Heart right ventricle (tissue), 16 donors: ENCODE results near the gene SLC2A4RG. TPM values are rescaled to one million over a fixed set of nuclear protein-coding genes. Genes with fewer than 3 reads are reported as not detected.

Experiments
- ATAC-seq, 8 donors: fragments of 200-7000 bp; cut with Tn5 transposase; one replicate each; pipeline ENCODE4 v1.9.1; 2020; ENCODE audit warnings: mild to moderate bottlenecking in 8 of 8, moderate library complexity in 8 of 8, moderate number of reproducible peaks in 1 of 8
- DNase-seq, 2 donors: peaks; one replicate each; pipeline ENCODE4 v3.0.0-alpha.2; 2020
- H3K27ac ChIP-seq, 10 donors: fragments of 200-600 bp; sonication (generic) in 2 of 10; one replicate each; pipeline versions ENCODE4 v1.5.0 to v1.8.0; 2020 to 2022; ENCODE audit warnings: mild to moderate bottlenecking in 3 of 10
- H3K27me3 ChIP-seq, 7 donors: fragments of 200-600 bp; one replicate each; pipeline ENCODE4 v1.8.0; 2021 to 2022; ENCODE audit warnings: mild to moderate bottlenecking in 2 of 7
- H3K36me3 ChIP-seq, 9 donors: fragments of 200-600 bp; sonication (generic) in 1 of 9; one replicate each; pipeline versions ENCODE4 v1.5.0 to v1.8.0; 2020 to 2022; ENCODE audit warnings: mild to moderate bottlenecking in 2 of 9
- H3K4me1 ChIP-seq, 9 donors: fragments of 200-600 bp; sonication (generic) in 1 of 9; one replicate each; pipeline versions ENCODE4 v1.5.0 to v1.8.0; 2020 to 2022; ENCODE audit warnings: mild to moderate bottlenecking in 4 of 9
- H3K4me3 ChIP-seq, 10 donors: fragments of 200-600 bp; sonication (generic) in 2 of 10; one replicate each; pipeline versions ENCODE4 v1.5.0 to v1.8.0; 2020 to 2022; ENCODE audit warnings: mild to moderate bottlenecking in 7 of 10, moderate library complexity in 2 of 10
- H3K9me3 ChIP-seq, 11 donors: fragments of 200-600 bp in 10 of 11; sonication (generic) in 2 of 11; one replicate each; pipeline versions ENCODE4 v1.5.0 to v1.8.0; 2013 to 2022; ENCODE audit warnings: mild to moderate bottlenecking in 2 of 11, control low read depth in 1 of 11, moderate library complexity in 1 of 11
- WGBS, 2 donors: extraction: QIAGEN DNeasy Blood & Tissue Kit; methylation state at CpG; one replicate each; pipeline ENCODE4 v1.1.7; 2013; ENCODE audit warnings: inconsistent platforms in 1 of 2; 5-methylcytosine and 5-hydroxymethylcytosine counted together
- intact Hi-C, 10 donors: fragments of 100-400 bp; cut with DNase I; formaldehyde crosslinking; loops; one replicate each; pipeline versions ENCODE4 v1.11.1 to v1.14.2; 2022
- polyA plus RNA-seq, 2 donors: library from polyadenylated mRNA; stranded (reverse); fragments of 200-250 nt; gene quantifications; one replicate each; pipeline ENCODE4 v1.2.3, GENCODE V29; 2013
- total RNA-seq, 10 donors: library from RNA; stranded (reverse); fragmentation: NEBNext Ultra II Directional in 3 of 10; extraction: Animal tissue kit (Norgen Biotek cat#: 25700) in 3 of 10; gene quantifications; one replicate each; pipeline versions ENCODE4 v1.2.1 to v1.2.4, GENCODE V29; 2021 to 2023
- TF ChIP-seq, protein P1 (sequence below), 9 donors: fragments of 200-600 bp; sonication (generic) in 2 of 9; IDR thresholded peaks; one replicate each; pipeline versions ENCODE4 v1.5.0 to v1.8.0; 2021 to 2022; ENCODE audit warnings: antibody characterized with exemption in 9 of 9, mild to moderate bottlenecking in 5 of 9, moderate library complexity in 1 of 9
- donor health status: Arrhythmogenic right ventricular cardiomyopathy.
- donor health status: ischemic (EF 13 %, LVEDD 7.1; RV severe dilation, severe dysfunction).
- donor health status: healthy with polysubstance abuse.
- donor health status: DM: no; HTN: yes; CAD: no.
- donor health status: DM: no; HTN: no; CAD: no.
- donor health status: ischemic (EF 25% LVEDD 6.9; RV normal size, moderate dysfunction).
- donor health status: ischemic (EF 25% LVEDD 5.7; RV mildly dilated, moderate dysfunction).
- donor health status: healthy.
- donor health status: DM: yes; HTN: yes; CAD: no.
- donor health status: Ischemic cardiomyopathy.
- donor health status: ischemic (EF 35%, LVEDD 5.7; RV mildly dilated, moderate dysfunction).
- donor health status: nonischemic (EF 11% LVEDD 7.7; RV severe dilation, severe dysfunction).
- donor health status: DM: yes; HTN: yes; CAD: no.
- donor health status: PGD.
- donor health status: ischemic (EF 29% LVEDD 5.4; RV normal size, mild dysfunction).
- donor health status: nonischemic (EF 23%, LVEDD 6.1; RV moderate dilation, normal function).

SLC2A4RG gene
- total and polyA plus RNA-seq, 12 donors, result 36.3 to 114 (median 76.8) TPM

DNA sequence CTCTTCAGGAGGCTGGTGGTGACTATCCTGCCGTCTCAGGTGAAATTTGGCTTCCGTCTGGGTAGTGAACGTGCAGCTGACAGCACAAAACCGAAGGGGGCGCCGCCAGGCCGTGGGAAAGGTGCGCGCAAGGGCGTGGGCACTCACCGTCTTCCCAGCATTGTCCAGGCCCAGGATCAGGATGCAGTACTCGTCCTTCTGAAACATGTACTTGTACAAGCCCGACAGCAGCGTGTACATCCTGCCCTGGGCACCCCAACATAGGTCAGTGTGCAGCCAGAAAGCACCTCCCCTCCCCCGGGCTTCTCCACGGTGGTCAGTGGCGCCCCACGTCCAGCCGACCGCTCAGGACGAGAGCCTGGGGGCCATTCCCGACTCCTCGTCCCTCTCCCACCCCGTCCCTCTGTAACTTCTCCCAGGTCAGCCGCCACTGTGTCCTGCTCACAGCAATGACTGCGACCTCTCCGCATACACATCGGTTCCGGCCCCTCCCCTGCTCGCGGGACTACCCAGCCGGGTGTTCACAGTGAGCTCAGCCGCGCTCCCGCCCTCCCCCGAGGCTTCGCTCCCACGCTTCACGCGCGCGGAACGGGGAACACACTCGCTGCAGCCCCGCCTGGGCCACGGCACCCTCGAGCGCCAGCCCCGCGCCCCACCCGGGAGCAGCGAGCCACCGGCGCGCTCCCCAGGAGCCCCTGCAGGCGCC lies 32.6 kb upstream of the SLC2A4RG start:
- Histone ChIP-seq H3K4me3 (peak overlapping the region; percentile 77 to 99 (median 94)), H3K36me3 (peaks cover 0 to 80% (median 34%) of the 10 kb centered on the region in 9 donors), H3K27me3 (no peaks in the 10 kb centered on the region), H3K27ac (peak overlapping the region; percentile 84 to 98 (median 94)), H3K4me1 (peaks cover 6 to 45% (median 32%) of the 10 kb centered on the region in 9 donors), H3K9me3 (peaks cover 0 to 2% (median 0%) of the 10 kb centered on the region in 11 donors)
- DNase-seq, result peak; percentile 38 to 49
- WGBS, 2 donors, result 3 to 4% methylated on average over 56 of the region's 56 CpGs
- TF ChIP-seq, protein P1, sequence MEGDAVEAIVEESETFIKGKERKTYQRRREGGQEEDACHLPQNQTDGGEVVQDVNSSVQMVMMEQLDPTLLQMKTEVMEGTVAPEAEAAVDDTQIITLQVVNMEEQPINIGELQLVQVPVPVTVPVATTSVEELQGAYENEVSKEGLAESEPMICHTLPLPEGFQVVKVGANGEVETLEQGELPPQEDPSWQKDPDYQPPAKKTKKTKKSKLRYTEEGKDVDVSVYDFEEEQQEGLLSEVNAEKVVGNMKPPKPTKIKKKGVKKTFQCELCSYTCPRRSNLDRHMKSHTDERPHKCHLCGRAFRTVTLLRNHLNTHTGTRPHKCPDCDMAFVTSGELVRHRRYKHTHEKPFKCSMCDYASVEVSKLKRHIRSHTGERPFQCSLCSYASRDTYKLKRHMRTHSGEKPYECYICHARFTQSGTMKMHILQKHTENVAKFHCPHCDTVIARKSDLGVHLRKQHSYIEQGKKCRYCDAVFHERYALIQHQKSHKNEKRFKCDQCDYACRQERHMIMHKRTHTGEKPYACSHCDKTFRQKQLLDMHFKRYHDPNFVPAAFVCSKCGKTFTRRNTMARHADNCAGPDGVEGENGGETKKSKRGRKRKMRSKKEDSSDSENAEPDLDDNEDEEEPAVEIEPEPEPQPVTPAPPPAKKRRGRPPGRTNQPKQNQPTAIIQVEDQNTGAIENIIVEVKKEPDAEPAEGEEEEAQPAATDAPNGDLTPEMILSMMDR (IDR thresholded peaks at IDR 0.05), result peak in 6 of 9 donors; percentile 16 to 43 (median 30)
- peak; percentile 23 to 60 (median 34) for ATAC-seq
- intact Hi-C loops, result loop anchor here in 3 of 10 donors (1.0 to 5.0 kb wide), 3 partner anchors 49 to 155 kb away; partner anchors contain the start of genes RTEL1 (in 2 of the 3) and ABHD16B (in 1 of the 3)

DNA sequence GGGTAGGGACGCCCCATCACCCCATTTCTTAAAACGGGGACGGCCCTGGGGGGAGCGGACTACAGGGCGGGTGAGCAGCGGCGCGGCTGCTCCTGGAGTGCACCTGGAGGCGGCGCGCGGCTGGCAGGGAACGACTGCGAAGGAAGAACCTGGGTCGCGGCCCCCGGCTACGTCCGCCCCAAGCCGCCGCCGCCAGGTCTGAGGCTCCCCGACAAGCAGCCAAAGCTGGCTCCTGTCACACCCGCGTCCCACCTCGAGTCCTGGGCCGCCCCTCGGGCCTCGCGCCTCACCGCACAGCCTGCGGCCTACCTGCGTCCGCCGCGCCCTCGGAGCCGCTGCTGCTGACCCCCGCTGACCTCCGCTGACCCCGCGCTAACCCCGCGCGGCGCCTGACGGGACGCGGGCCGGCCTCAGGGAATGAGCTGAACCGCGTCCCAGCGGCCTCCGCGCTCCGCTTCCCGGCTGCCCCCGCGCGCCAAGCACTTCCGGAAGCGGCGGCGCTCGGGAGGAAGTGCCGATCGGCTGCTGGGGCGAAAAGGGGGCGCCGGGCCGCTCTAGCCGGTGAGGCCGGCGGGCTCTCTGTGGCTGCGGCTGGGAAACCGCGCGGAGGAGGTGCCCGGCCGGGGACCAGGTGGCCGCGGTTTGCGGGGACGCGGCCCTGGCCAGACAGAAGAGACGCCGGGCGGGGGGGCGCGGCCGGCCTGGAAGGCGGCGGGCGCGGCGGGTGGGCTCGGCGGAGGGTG lies 31.8 kb upstream of the SLC2A4RG start, which contains the start of the genes ARFRP1 and ZGPAT:
ARFRP1 (minus strand) TSS at position 419 of the 743 bp plus-strand sequence. CDS start 885 bp downstream, outside the sequence.
ZGPAT (plus strand) TSS at position 482 of the 743 bp plus-strand sequence. CDS start 542 bp downstream, outside the sequence.
- WGBS, 2 donors, result 0% methylated on average over 90 to 98 of the region's 98 CpGs
- TF ChIP-seq, protein P1 (IDR thresholded peaks at IDR 0.05), result peak in 1 of 9 donors; percentile 7
- Histone ChIP-seq H3K27me3 (no peaks in the 10 kb centered on the region), H3K4me1 (peaks cover 6 to 45% (median 32%) of the 10 kb centered on the region in 9 donors), H3K4me3 (peak within 1 kb of the TSS; percentile 77 to 99 (median 94)), H3K36me3 (peaks cover 0 to 81% (median 34%) of the 10 kb centered on the region in 9 donors), H3K9me3 (peaks cover 0 to 6% (median 0%) of the 10 kb centered on the region in 11 donors), H3K27ac (peak within 1 kb of the TSS; percentile 84 to 98 (median 94))
- intact Hi-C loops, result loop anchor here in 3 of 10 donors (1.0 to 5.0 kb wide), 3 partner anchors 49 to 155 kb away; partner anchors contain the start of genes RTEL1 (in 2 of the 3) and ABHD16B (in 1 of the 3)
- DNase-seq (peak; percentile 91 to 93), ATAC-seq (peak; percentile 93 to 98 (median 96))

DNA sequence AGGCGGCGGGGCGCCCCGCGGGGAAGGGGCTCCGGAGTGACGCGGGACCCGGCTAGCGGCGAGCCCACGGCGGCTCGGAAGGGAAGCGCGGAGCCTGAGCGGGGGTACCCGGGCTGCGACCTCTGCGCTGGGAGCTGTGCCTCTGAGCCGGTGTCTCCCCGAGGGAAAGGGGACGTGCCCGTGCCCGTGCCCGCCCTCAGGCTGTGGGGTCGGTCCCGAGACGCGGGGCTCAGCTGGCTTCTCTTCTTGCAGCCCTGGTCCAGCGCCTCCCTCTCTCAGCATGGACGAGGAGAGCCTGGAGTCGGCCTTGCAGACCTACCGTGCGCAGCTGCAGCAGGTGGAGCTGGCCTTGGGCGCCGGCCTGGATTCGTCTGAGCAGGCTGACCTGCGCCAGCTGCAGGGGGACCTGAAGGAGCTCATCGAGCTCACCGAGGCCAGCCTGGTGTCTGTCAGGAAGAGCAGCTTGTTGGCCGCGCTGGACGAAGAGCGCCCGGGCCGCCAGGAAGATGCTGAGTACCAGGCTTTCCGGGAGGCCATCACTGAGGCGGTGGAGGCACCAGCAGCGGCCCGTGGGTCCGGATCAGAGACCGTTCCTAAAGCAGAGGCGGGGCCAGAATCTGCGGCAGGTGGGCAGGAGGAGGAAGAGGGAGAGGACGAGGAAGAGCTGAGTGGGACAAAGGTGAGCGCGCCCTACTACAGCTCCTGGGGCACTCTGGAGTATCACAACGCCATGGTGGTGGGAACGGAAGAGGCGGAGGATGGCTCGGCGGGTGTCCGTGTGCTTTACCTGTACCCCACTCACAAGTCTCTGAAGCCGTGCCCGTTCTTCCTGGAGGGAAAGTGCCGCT lies 31.1 kb upstream of the SLC2A4RG start:
- DNase-seq (no peak), ATAC-seq (no peak)
- peak overlapping the region; percentile 77 to 99 (median 94) for H3K4me3 ChIP-seq
- intact Hi-C loops, result loop anchor here in 2 of 10 donors (5.0 kb wide), 2 partner anchors 51 to 154 kb away; partner anchors contain the start of genes ABHD16B (in 1 of the 2) and RTEL1 (in 1 of the 2)
- peaks cover 0 to 6% (median 0%) of the 10 kb centered on the region in 11 donors for H3K9me3 ChIP-seq
- H3K27me3 ChIP-seq, result no peaks in the 10 kb centered on the region
- peaks cover 0 to 81% (median 34%) of the 10 kb centered on the region in 9 donors for H3K36me3 ChIP-seq
- H3K4me1 ChIP-seq, result peaks cover 6 to 45% (median 32%) of the 10 kb centered on the region in 9 donors
- TF ChIP-seq, protein P1 (IDR thresholded peaks at IDR 0.05), result no peak
- 22 to 27% methylated on average over 50 to 67 of the region's 67 CpGs for WGBS, 2 donors
- peak overlapping the region; percentile 37 to 98 (median 94) for H3K27ac ChIP-seq
